IPS-15b (cell line): ENCODE results near the gene ARMC6.

Experiments used
- H3K27me3 ChIP-seq: one replicate; pipeline ENCODE4 v1.6.1; 2013; ENCODE audit warnings: low read length; ENCODE audit not compliant: control insufficient read depth, insufficient read depth
- H3K36me3 ChIP-seq: one replicate; pipeline ENCODE4 v1.6.1; 2013; ENCODE audit warnings: low read length; ENCODE audit not compliant: control insufficient read depth, insufficient read depth
- H3K4me1 ChIP-seq: one replicate; pipeline ENCODE4 v1.6.1; 2013; ENCODE audit warnings: mild to moderate bottlenecking, low read length; ENCODE audit not compliant: control insufficient read depth, insufficient read depth
- H3K4me3 ChIP-seq: one replicate; pipeline ENCODE4 v1.5.1; 2013; ENCODE audit warnings: low read depth, low read length
- H3K9ac ChIP-seq: one replicate; pipeline ENCODE4 v1.6.1; 2013; ENCODE audit warnings: low read depth, mild to moderate bottlenecking, low read length
- H3K9me3 ChIP-seq: one replicate; pipeline ENCODE4 v1.6.1; 2013; ENCODE audit warnings: mild to moderate bottlenecking, low read length; ENCODE audit not compliant: control insufficient read depth, insufficient read depth

The ARMC6 gene

GRCh38 chr19:19025861-19026260 is 7.5 kb upstream of the ARMC6 start:
- no peaks in the 10 kb centered on the region for H3K4me1 ChIP-seq
- H3K9me3 ChIP-seq = no peaks in the 10 kb centered on the region
- H3K36me3 ChIP-seq = peaks cover 53% of the 10 kb centered on the region

GRCh38 chr19:19026299-19026971 is 7.0 kb upstream of the ARMC6 start:
- no peak overlapping the region for H3K4me3 ChIP-seq
- no peak overlapping the region for H3K9ac ChIP-seq
- H3K4me1 ChIP-seq = no peaks in the 10 kb centered on the region
- H3K27me3 ChIP-seq = no peaks in the 10 kb centered on the region
- H3K9me3 ChIP-seq = no peaks in the 10 kb centered on the region
- peaks cover 57% of the 10 kb centered on the region for H3K36me3 ChIP-seq

More at GRCh38 chr19:19025861-19026260, 7.5 kb upstream of the ARMC6 start:
- Histone ChIP-seq H3K9ac (no peak overlapping the region), H3K4me3 (no peak overlapping the region), H3K27me3 (no peaks in the 10 kb centered on the region)

GRCh38 chr19:19027228-19027627 is 6.2 kb upstream of the ARMC6 start:
- no peaks in the 10 kb centered on the region for H3K27me3 ChIP-seq
- H3K4me3 ChIP-seq = no peak overlapping the region
- H3K36me3 ChIP-seq = peaks cover 56% of the 10 kb centered on the region
- no peaks in the 10 kb centered on the region for H3K9me3 ChIP-seq
- no peak overlapping the region for H3K9ac ChIP-seq
- no peaks in the 10 kb centered on the region for H3K4me1 ChIP-seq

GRCh38 chr19:19028526-19028925 is 4.9 kb upstream of the ARMC6 start:
- H3K4me3 ChIP-seq = no peak overlapping the region
- H3K36me3 ChIP-seq = peaks cover 55% of the 10 kb centered on the region
- no peaks in the 10 kb centered on the region for H3K27me3 ChIP-seq
- H3K9ac ChIP-seq = no peak overlapping the region
- no peaks in the 10 kb centered on the region for H3K9me3 ChIP-seq
- no peaks in the 10 kb centered on the region for H3K4me1 ChIP-seq

GRCh38 chr19:19031891-19032290 is 1.5 kb upstream of the ARMC6 start:
- no peaks in the 10 kb centered on the region for H3K9me3 ChIP-seq
- H3K27me3 ChIP-seq = no peaks in the 10 kb centered on the region
- peak overlapping the region; percentile 6 for H3K4me3 ChIP-seq
- H3K36me3 ChIP-seq = peaks cover 28% of the 10 kb centered on the region
- no peaks in the 10 kb centered on the region for H3K4me1 ChIP-seq
- no peak overlapping the region for H3K9ac ChIP-seq

GRCh38 chr19:19032420-19033175 is 805 bp upstream of the ARMC6 start:
- Histone ChIP-seq H3K9me3 (peaks cover under 1% of the 10 kb centered on the region), H3K27me3 (no peaks in the 10 kb centered on the region), H3K4me1 (no peaks in the 10 kb centered on the region), H3K9ac (peak overlapping the region; percentile 60), H3K36me3 (peaks cover 24% of the 10 kb centered on the region), H3K4me3 (peak overlapping the region; percentile 76)

- H3K9me3 ChIP-seq = peaks cover 3% of the 10 kb centered on the region
- peak overlapping the region; percentile 76 for H3K4me3 ChIP-seq
- no peaks in the 10 kb centered on the region for H3K27me3 ChIP-seq
- no peaks in the 10 kb centered on the region for H3K4me1 ChIP-seq
- H3K9ac ChIP-seq = peak overlapping the region; percentile 60
- H3K36me3 ChIP-seq = peaks cover 23% of the 10 kb centered on the region
Observed at GRCh38 chr19:19033176-19033425, 302 bp upstream of the ARMC6 start.

- Histone ChIP-seq H3K27me3 (no peaks in the 10 kb centered on the region), H3K4me1 (no peaks in the 10 kb centered on the region), H3K36me3 (peaks cover 19% of the 10 kb centered on the region), H3K4me3 (peak overlapping the region; percentile 76), H3K9ac (peak overlapping the region; percentile 66), H3K9me3 (peaks cover 3% of the 10 kb centered on the region)
Observed at GRCh38 chr19:19034204-19034624, 811 bp downstream of the ARMC6 start.

GRCh38 chr19:19039901-19040300 is 6.5 kb downstream of the ARMC6 start:
- no peaks in the 10 kb centered on the region for H3K27me3 ChIP-seq
- H3K9me3 ChIP-seq = peaks cover 3% of the 10 kb centered on the region
- H3K4me3 ChIP-seq = no peak overlapping the region
- H3K36me3 ChIP-seq = peaks cover 26% of the 10 kb centered on the region
- no peak overlapping the region for H3K9ac ChIP-seq
- no peaks in the 10 kb centered on the region for H3K4me1 ChIP-seq

GRCh38 chr19:19040417-19040816 is 7.0 kb downstream of the ARMC6 start:
- H3K9me3 ChIP-seq = peaks cover 3% of the 10 kb centered on the region
- H3K9ac ChIP-seq = no peak overlapping the region
- H3K27me3 ChIP-seq = no peaks in the 10 kb centered on the region
- H3K36me3 ChIP-seq = peaks cover 26% of the 10 kb centered on the region
- no peak overlapping the region for H3K4me3 ChIP-seq
- H3K4me1 ChIP-seq = no peaks in the 10 kb centered on the region

- Histone ChIP-seq H3K4me3 (no peak overlapping the region), H3K36me3 (peaks cover 32% of the 10 kb centered on the region)
Observed at GRCh38 chr19:19042732-19043280, 9.4 kb downstream of the ARMC6 start.

GRCh38 chr19:19043481-19043880 is 10.1 kb downstream of the ARMC6 start:
- Histone ChIP-seq H3K4me1 (no peaks in the 10 kb centered on the region), H3K9me3 (no peaks in the 10 kb centered on the region), H3K4me3 (no peak overlapping the region), H3K36me3 (peaks cover 32% of the 10 kb centered on the region), H3K27me3 (no peaks in the 10 kb centered on the region), H3K9ac (no peak overlapping the region)

More at GRCh38 chr19:19042732-19043280, 9.4 kb downstream of the ARMC6 start:
- H3K9ac ChIP-seq = no peak overlapping the region
- no peaks in the 10 kb centered on the region for H3K4me1 ChIP-seq
- H3K9me3 ChIP-seq = peaks cover under 1% of the 10 kb centered on the region
- H3K27me3 ChIP-seq = no peaks in the 10 kb centered on the region
